PC-3 (cell line): ENCODE data around the gene UBAC1. TPM values are rescaled to one million over a fixed set of nuclear protein-coding genes. Genes with fewer than 3 reads are reported as not detected.

ENCODE experiments used
- ATAC-seq: fragments of 200-7000 bp; cut with Tn5 transposase; 2 replicates; pipeline ENCODE4 v1.9.1; 2020; ENCODE audit warnings: mild to moderate bottlenecking, moderate library complexity
- BruUV-seq: library from RNA; stranded (reverse); fragments of 400-500 nt; replicated peaks from 2 replicates; lab custom pipeline; 2021; lab: Mats Ljungman, UMichigan
- CTCF ChIA-PET: fragments of 300-600 bp; sonication (Branson Sonifier 250); formaldehyde crosslinking; loops from one replicate; lab custom pipeline; 2022; ENCODE audit warnings: antibody characterized with exemption; lab: Charles Lee
- POLR2A ChIA-PET: fragments of 300-600 bp; sonication (Branson Sonifier 250); formaldehyde crosslinking; loops from one replicate; lab custom pipeline; 2022; ENCODE audit warnings: antibody characterized with exemption; ENCODE audit not compliant: unreplicated experiment; lab: Charles Lee
- DNase-seq: peaks from one replicate; pipeline ENCODE4 v3.0.0-alpha.2; 2015
- H2AFZ ChIP-seq: fragments of 300-600 bp; sonication (generic); 2 replicates; pipeline ENCODE4 v1.6.0; 2016; ENCODE audit warnings: antibody characterized with exemption, low read length
- H3F3A ChIP-seq: fragments of 300-600 bp; sonication (generic); one replicate; pipeline ENCODE4 v1.6.0; 2017; ENCODE audit warnings: antibody characterized with exemption, low read length, control low read depth, mild to moderate bottlenecking; ENCODE audit not compliant: unreplicated experiment
- H3K27ac ChIP-seq: fragments of 300-600 bp; sonication (generic); 2 replicates; pipeline ENCODE4 v1.5.1; 2016; ENCODE audit warnings: mild to moderate bottlenecking, low read length
- H3K27me3 ChIP-seq: fragments of 300-600 bp; sonication (generic); 2 replicates; pipeline ENCODE4 v1.6.1; 2016; ENCODE audit warnings: low read length, mixed read lengths
- H3K36me3 ChIP-seq: fragments of 300-600 bp; sonication (generic); 2 replicates; pipeline ENCODE4 v1.6.1; 2016; ENCODE audit warnings: low read depth, mixed run types, low read length, mixed read lengths
- H3K4me1 ChIP-seq: fragments of 300-600 bp; sonication (generic); 2 replicates; pipeline ENCODE4 v1.5.1; 2016; ENCODE audit warnings: low read length; ENCODE audit not compliant: insufficient read depth
- H3K4me2 ChIP-seq: fragments of 300-600 bp; sonication (generic); 2 replicates; pipeline ENCODE4 v1.6.0; 2016; ENCODE audit warnings: low read length
- H3K4me3 ChIP-seq: fragments of 300-600 bp; sonication (generic); 2 replicates; pipeline ENCODE4 v1.5.1; 2016; ENCODE audit warnings: mild to moderate bottlenecking, low read length, mixed read lengths
- H3K79me2 ChIP-seq: fragments of 300-600 bp; sonication (generic); 2 replicates; pipeline ENCODE4 v1.6.1; 2017; ENCODE audit warnings: low read length, mixed read lengths
- H3K9ac ChIP-seq: fragments of 300-600 bp; sonication (generic); 2 replicates; pipeline ENCODE4 v1.6.0; 2016; ENCODE audit warnings: mild to moderate bottlenecking, low read length
- H3K9me2 ChIP-seq: fragments of 300-600 bp; sonication (generic); replicated peaks from 2 replicates; pipeline ENCODE4 v1.6.1; 2016; ENCODE audit warnings: mixed run types, low read length, mixed read lengths
- H3K9me3 ChIP-seq: fragments of 300-600 bp; sonication (generic); 2 replicates; pipeline ENCODE4 v1.6.1; 2016; ENCODE audit warnings: low read length, mixed read lengths
- H4K20me1 ChIP-seq: fragments of 300-600 bp; sonication (generic); 2 replicates; pipeline ENCODE4 v1.6.1; 2016; ENCODE audit warnings: low read length, mixed read lengths
- EZH2 ChIP-seq: fragments of 300-600 bp; sonication (generic); IDR thresholded peaks from one replicate; pipeline ENCODE4 v1.6.1; 2017; ENCODE audit warnings: antibody characterized with exemption, mild to moderate bottlenecking, low read length; ENCODE audit not compliant: unreplicated experiment
- EZH2phosphoT487 ChIP-seq: fragments of 300-600 bp; sonication (generic); IDR thresholded peaks from 2 replicates; pipeline ENCODE4 v1.6.1; 2018; ENCODE audit warnings: mild to moderate bottlenecking, antibody characterized with exemption, low read length, borderline replicate concordance
- intact Hi-C: fragments of 100-400 bp; cut with micrococcal nuclease; formaldehyde crosslinking; loops from 2 replicates; pipeline ENCODE4 v1.9.0; 2023
- total RNA-seq: library from RNA; depleted of rRNA; stranded (reverse); fragments of >200 nt; gene quantifications from 2 replicates; pipeline ENCODE4 v1.2.3, GENCODE V29; 2014
- TF ChIP-seq, protein P1 (sequence below): fragments of 300-600 bp; sonication (generic); conservative IDR thresholded peaks from 2 replicates; pipeline ENCODE4 v1.5.1; 2017; ENCODE audit warnings: antibody characterized with exemption, low read depth, mild to moderate bottlenecking, low read length

UBAC1 gene
- total RNA-seq, 1 experiment from 2014 or later: 77.3 TPM

DNA sequence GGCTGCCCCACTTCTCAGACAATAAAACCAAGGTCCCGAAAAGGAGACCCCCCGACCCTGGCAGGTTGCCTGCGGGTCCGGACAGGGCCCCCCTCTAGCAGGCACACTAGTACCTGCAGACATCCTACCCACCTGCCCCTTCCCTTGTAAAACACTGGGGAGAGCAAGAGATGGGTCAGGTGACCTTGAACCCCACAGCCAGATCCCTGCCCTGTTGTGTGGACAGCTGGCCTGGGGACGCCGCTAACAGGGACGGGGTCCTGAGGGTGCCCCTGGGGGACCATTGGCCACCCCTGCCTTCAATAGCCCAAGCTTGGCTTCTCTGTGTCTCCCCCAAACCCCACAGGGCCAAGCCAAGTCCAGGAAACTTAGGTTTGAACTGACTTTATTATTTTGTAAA lies 45.0 kb upstream of the UBAC1 start:
- Histone ChIP-seq H4K20me1 (no peaks in the 10 kb centered on the region), H3K4me1 (peaks cover 17% of the 10 kb centered on the region), H3K9me3 (no peaks in the 10 kb centered on the region), H3K27ac (no peak overlapping the region), H3K9ac (no peak overlapping the region), H3K4me2 (no peak overlapping the region), H3K9me2 (no peaks in the 10 kb centered on the region), H3K27me3 (no peaks in the 10 kb centered on the region), H3K79me2 (no peaks in the 10 kb centered on the region), H3K4me3 (no peak overlapping the region), H3K36me3 (no peaks in the 10 kb centered on the region), H2AFZ (no peak overlapping the region), H3F3A (peaks cover 4% of the 10 kb centered on the region)
- TF ChIP-seq, protein P1, sequence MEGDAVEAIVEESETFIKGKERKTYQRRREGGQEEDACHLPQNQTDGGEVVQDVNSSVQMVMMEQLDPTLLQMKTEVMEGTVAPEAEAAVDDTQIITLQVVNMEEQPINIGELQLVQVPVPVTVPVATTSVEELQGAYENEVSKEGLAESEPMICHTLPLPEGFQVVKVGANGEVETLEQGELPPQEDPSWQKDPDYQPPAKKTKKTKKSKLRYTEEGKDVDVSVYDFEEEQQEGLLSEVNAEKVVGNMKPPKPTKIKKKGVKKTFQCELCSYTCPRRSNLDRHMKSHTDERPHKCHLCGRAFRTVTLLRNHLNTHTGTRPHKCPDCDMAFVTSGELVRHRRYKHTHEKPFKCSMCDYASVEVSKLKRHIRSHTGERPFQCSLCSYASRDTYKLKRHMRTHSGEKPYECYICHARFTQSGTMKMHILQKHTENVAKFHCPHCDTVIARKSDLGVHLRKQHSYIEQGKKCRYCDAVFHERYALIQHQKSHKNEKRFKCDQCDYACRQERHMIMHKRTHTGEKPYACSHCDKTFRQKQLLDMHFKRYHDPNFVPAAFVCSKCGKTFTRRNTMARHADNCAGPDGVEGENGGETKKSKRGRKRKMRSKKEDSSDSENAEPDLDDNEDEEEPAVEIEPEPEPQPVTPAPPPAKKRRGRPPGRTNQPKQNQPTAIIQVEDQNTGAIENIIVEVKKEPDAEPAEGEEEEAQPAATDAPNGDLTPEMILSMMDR: no peak
- TF ChIP-seq EZH2: no peak
- no peak for TF ChIP-seq EZH2phosphoT487
- BruUV-seq: no TSS peak
- DNase-seq: no peak
- ATAC-seq: no peak
- intact Hi-C loops: no loop called here
- ChIA-PET CTCF (no interaction called here), POLR2A (no interaction called here)

DNA sequence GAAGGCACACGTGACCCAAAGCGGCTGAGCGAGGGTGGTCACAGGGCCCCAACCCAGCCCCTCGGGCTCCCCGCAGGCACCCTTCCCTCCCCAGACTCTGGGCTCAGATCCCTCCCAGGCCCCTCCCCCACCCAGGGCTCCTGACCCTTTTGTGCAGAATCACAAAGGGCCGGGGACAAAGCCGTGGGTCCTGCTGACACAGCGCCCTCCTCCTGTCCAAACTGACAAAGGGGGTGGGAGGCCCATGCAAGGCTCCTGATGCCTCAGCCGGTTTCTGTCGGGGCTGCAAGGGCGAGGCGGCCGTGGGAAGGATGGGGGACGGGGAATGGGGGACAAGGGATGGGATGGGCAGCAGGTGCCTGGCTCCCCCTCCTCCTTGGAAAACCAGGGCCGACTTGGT lies 43.5 kb upstream of the UBAC1 start:
- intact Hi-C loops: no loop called here
- DNase-seq (no peak), ATAC-seq (no peak)
- H3K79me2 ChIP-seq: no peaks in the 10 kb centered on the region
- no peak overlapping the region for H3K4me3 ChIP-seq
- no peak overlapping the region for H3K9ac ChIP-seq
- TF ChIP-seq EZH2 (no peak), EZH2phosphoT487 (no peak)
- H4K20me1 ChIP-seq: no peaks in the 10 kb centered on the region
- H3K4me1 ChIP-seq: peaks cover 17% of the 10 kb centered on the region
- no peaks in the 10 kb centered on the region for H3K27me3 ChIP-seq
- peaks cover 4% of the 10 kb centered on the region for H3F3A ChIP-seq
- ChIA-PET POLR2A (no interaction called here), CTCF (no interaction called here)
- no peak overlapping the region for H3K27ac ChIP-seq
- BruUV-seq: no TSS peak
- H3K9me2 ChIP-seq: no peaks in the 10 kb centered on the region
- H3K4me2 ChIP-seq: no peak overlapping the region
- no peaks in the 10 kb centered on the region for H3K36me3 ChIP-seq
- H2AFZ ChIP-seq: no peak overlapping the region
- H3K9me3 ChIP-seq: no peaks in the 10 kb centered on the region

- Histone ChIP-seq H2AFZ (no peak overlapping the region), H3K27ac (no peak overlapping the region), H3K4me3 (no peak overlapping the region), H3K4me1 (peaks cover 17% of the 10 kb centered on the region), H3K9me2 (no peaks in the 10 kb centered on the region), H3K79me2 (no peaks in the 10 kb centered on the region), H4K20me1 (no peaks in the 10 kb centered on the region), H3K36me3 (no peaks in the 10 kb centered on the region), H3K27me3 (no peaks in the 10 kb centered on the region), H3K9me3 (no peaks in the 10 kb centered on the region), H3K9ac (no peak overlapping the region), H3K4me2 (no peak overlapping the region), H3F3A (peaks cover 4% of the 10 kb centered on the region)
- intact Hi-C loops: no loop called here
- POLR2A ChIA-PET: no interaction called here
- BruUV-seq: no TSS peak
- CTCF ChIA-PET: no interaction called here
- DNase-seq (no peak), ATAC-seq (no peak)
- TF ChIP-seq EZH2 (no peak), EZH2phosphoT487 (no peak)
- TF ChIP-seq, protein P1: no peak
Measured at GRCh38 chr9:136004219-136004618, 43.0 kb upstream of the UBAC1 start.
